ENCODE data around the gene ZMYND10.

The ZMYND10 gene

DNA sequence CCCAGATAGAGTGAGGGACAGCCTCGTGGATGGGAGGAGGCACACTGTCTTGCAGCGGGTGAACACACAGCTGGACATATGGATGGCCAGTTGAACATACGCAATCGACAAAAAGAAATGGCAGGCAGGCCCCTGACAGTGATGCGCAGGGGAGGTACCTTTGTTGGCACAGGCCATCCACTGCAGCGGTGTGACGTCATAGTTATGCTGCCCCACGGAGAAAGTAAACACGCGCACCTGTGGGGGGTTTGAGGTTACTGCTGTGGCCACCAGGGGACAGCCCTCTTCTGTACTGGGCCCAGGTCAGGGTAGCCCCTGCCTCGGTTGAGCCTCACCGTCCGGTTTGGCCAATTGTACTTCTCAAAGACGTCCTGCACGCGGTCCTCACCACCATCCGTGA, 33.2 kb upstream of the ZMYND10 start:
- no peak for DNase-seq (ENCODE audit: low read depth)
- no peak for TF ChIP-seq CTCF (IDR thresholded peaks at IDR 0.05; ENCODE audit: control insufficient read depth, insufficient read depth, low read depth, low read length, missing control alignments)
- no peak overlapping the region for H3K4me3 ChIP-seq (ENCODE audit: control insufficient read depth, low read depth, low read length)

GRCh38 chr3:50378024-50378423, 32.5 kb upstream of the ZMYND10 start:
- no peak for DNase-seq (ENCODE audit: low read depth)
- H3K4me3 ChIP-seq (ENCODE audit: control insufficient read depth, low read depth, low read length), result no peak overlapping the region
- TF ChIP-seq CTCF (IDR thresholded peaks at IDR 0.05; ENCODE audit: control insufficient read depth, insufficient read depth, low read depth, low read length, missing control alignments), result no peak

DNA sequence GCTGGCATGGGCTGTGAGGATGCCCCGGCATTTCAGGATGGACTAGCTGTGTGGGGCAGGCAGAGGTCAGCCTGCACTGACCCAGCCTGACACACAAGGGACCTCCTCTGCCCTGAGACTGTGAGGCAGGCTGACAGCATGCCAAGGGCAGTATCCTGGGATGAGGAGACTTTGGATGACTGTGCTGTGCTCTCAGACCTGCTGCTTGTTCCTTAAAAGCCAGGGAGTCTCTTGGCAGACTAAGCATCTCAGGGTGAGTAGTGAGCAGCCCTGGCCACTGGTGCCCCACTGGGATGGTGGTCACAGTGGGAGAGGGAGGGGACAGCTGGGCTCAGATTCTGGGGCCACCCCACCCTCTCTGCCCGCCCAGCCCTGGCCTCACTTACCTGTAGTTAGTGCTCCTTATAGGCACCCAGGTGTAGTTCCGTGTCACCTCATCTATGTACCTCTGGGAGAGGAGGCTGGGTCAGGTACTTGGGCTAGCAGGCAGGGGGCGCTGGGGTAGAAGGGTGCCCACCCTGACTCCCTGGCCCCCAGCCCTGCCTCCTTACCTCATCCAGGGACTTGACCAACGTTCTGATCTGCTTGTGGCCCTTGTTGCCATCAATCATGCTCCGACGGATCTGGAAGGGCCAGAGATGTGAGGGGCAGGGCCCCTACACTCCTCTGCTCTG, 29.9 kb upstream of the ZMYND10 start:
- H3K4me3 ChIP-seq (ENCODE audit: control insufficient read depth, low read depth, low read length), result no peak overlapping the region
- no peak for TF ChIP-seq CTCF (IDR thresholded peaks at IDR 0.05; ENCODE audit: control insufficient read depth, insufficient read depth, low read depth, low read length, missing control alignments)
- DNase-seq (ENCODE audit: low read depth), result no peak

DNA sequence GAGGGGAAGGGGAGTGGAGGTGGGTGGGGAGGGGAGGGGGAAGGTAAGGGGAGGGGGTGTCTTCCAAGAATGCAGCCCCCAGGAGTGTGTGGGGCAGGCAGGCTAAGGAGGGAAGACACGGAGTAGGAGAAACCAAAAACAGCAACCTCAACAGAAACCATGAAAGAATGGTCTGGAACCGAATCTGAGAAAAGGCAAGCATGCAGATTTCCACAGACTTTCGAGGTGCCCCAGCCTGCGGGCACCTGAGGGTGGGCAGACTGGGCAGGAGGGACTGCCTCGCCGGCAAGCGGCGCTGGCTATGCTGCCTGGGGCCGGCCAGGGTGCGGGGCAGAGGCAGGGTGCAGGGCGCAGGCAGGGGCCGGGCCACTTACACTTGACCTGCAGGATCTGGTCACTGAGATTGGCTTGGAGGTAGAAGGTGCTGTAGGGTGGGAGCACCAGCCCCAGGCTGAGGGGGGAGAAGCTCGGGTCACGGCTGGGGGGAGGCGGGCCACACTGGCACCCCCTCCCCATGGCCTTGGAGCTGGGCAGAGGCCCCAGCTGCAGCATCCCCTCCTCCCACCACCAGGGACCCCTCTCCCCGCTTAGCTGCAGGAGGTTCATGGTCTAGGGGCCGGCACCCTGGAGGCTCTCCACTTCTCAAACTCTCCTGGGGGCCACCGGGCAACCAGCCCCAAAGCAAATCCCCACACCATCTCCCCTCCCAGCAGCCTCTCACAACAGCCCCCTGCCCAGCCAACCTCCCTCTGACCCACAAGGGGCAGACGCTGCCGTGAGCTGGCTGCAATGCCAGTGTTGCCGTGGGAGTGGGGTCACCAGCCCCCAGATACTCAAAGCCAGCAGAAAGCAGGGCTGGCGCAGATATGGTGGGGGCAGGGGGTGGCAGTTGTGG, 29.1 kb upstream of the ZMYND10 start:
- TF ChIP-seq CTCF (IDR thresholded peaks at IDR 0.05; ENCODE audit: control insufficient read depth, insufficient read depth, low read depth, low read length, missing control alignments), result no peak
- no peak for DNase-seq (ENCODE audit: low read depth)
- H3K4me3 ChIP-seq (ENCODE audit: control insufficient read depth, low read depth, low read length), result no peak overlapping the region

GRCh38 chr3:50373146-50374051, 27.9 kb upstream of the ZMYND10 start:
- no peak for DNase-seq (ENCODE audit: low read depth)
- no peak overlapping the region for H3K4me3 ChIP-seq (ENCODE audit: control insufficient read depth, low read depth, low read length)
- no peak for TF ChIP-seq CTCF (IDR thresholded peaks at IDR 0.05; ENCODE audit: control insufficient read depth, insufficient read depth, low read depth, low read length, missing control alignments)

DNA sequence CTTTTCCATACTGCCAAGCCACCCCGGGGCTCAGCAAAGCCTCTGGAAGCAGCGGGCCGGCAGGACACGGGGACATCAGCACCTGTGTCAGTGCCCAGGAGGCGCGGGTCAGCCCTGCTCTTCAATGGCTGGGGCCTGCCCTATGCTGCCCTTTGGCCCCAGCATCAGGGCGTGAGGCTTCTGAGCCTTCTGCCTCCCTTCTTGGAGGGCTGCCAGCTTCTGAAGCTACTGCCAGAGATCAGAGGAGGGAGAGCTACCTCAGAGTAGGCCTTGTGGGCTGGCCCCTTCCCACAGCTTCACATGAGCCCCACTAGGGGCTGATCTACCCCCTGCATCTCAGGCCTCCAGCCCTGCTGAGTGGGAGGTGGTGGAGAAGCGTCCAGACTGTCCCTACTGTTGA, 26.8 kb upstream of the ZMYND10 start:
- no peak for TF ChIP-seq CTCF (IDR thresholded peaks at IDR 0.05; ENCODE audit: control insufficient read depth, insufficient read depth, low read depth, low read length, missing control alignments)
- DNase-seq (ENCODE audit: low read depth), result no peak
- no peak overlapping the region for H3K4me3 ChIP-seq (ENCODE audit: control insufficient read depth, low read depth, low read length)
